ENCODE measurements around the gene SHISA5. TPM values are rescaled to one million over a fixed set of nuclear protein-coding genes. Genes with fewer than 3 reads are reported as not detected.

The SHISA5 gene
- total RNA-seq, 4 donors from 2014 or later: 17.0 to 31.6 (median 23.4) TPM

- ATAC-seq: no peak
- Histone ChIP-seq H3K4me1 (peaks cover 52 to 55% of the 10 kb centered on the region in 2 donors), H3K4me3 (no peak overlapping the region), H3K27ac (peak overlapping the region; percentile 99 to 100 (median 100)), H3K9me3 (no peaks in the 10 kb centered on the region), H3K36me3 (peaks cover 0 to 10% of the 10 kb centered on the region in 2 donors), H3K27me3 (no peaks in the 10 kb centered on the region)
- TF ChIP-seq CTCF (IDR thresholded peaks at IDR 0.05 in 4 of 5, conservative IDR thresholded peaks at IDR 0.05 in 1 of 5) (no peak), POLR2A (IDR thresholded peaks at IDR 0.05) (no peak)
- in situ Hi-C loops (cut with MboI; ENCODE audit: low sequenced_read_pairs in 4 of 4) (loop anchor here in 2 of 4 donors (5.0 to 10.0 kb wide), 2 partner anchors 76 to 89 kb away; partner anchors contain the start of gene PFKFB4 (in 1 of the 2)), intact Hi-C loops (cut with DNase I; ENCODE audit: low total_unique reads) (loop anchor here (5.0 kb wide), 2 partner anchors 139 to 219 kb away; partner anchors contain the start of genes NCKIPSD and UQCRC1)
- no peak for DNase-seq
These were observed 35.6 kb downstream of the SHISA5 start for GRCh38 chr3:48468329-48468731.

- in situ Hi-C loops (cut with MboI; ENCODE audit: low sequenced_read_pairs in 4 of 4): loop anchor here in 2 of 4 donors (5.0 to 10.0 kb wide), 2 partner anchors 77 to 90 kb away; partner anchors contain the start of gene PFKFB4 (in 1 of the 2)
- no peak for TF ChIP-seq CTCF (IDR thresholded peaks at IDR 0.05 in 4 of 5, conservative IDR thresholded peaks at IDR 0.05 in 1 of 5)
These were observed 36.3 kb downstream of the SHISA5 start for GRCh38 chr3:48467473-48468267.

GRCh38 chr3:48467110-48467454, 36.9 kb downstream of the SHISA5 start:
- peaks cover 0 to 10% of the 10 kb centered on the region in 2 donors for H3K36me3 ChIP-seq
- no peaks in the 10 kb centered on the region for H3K27me3 ChIP-seq
- no peaks in the 10 kb centered on the region for H3K9me3 ChIP-seq
- TF ChIP-seq CTCF (IDR thresholded peaks at IDR 0.05 in 4 of 5, conservative IDR thresholded peaks at IDR 0.05 in 1 of 5): no peak
- TF ChIP-seq POLR2A (IDR thresholded peaks at IDR 0.05): no peak
- peak overlapping the region; percentile 99 to 100 (median 100) for H3K27ac ChIP-seq
- no peak for ATAC-seq
- in situ Hi-C loops (cut with MboI; ENCODE audit: low sequenced_read_pairs in 4 of 4): loop anchor here in 2 of 4 donors (5.0 to 10.0 kb wide), 2 partner anchors 78 to 90 kb away; partner anchors contain the start of gene PFKFB4 (in 1 of the 2)
- intact Hi-C loops (cut with DNase I; ENCODE audit: low total_unique reads): loop anchor here (5.0 kb wide), 2 partner anchors 140 to 220 kb away; partner anchors contain the start of genes NCKIPSD and UQCRC1
- peaks cover 44 to 46% of the 10 kb centered on the region in 2 donors for H3K4me1 ChIP-seq
- DNase-seq: no peak
- H3K4me3 ChIP-seq: peak overlapping the region; percentile 56 to 76 (median 70)

More at GRCh38 chr3:48467473-48468267, 36.3 kb downstream of the SHISA5 start:
- Histone ChIP-seq H3K27ac (peak overlapping the region; percentile 99 to 100 (median 100)), H3K9me3 (no peaks in the 10 kb centered on the region), H3K4me1 (peaks cover 50% of the 10 kb centered on the region in 2 donors), H3K4me3 (peak overlapping the region in 3 of 4 donors; percentile 56 to 76 (median 74)), H3K27me3 (no peaks in the 10 kb centered on the region), H3K36me3 (peaks cover 0 to 10% of the 10 kb centered on the region in 2 donors)
- no peak for DNase-seq
- no peak for ATAC-seq
- intact Hi-C loops (cut with DNase I; ENCODE audit: low total_unique reads): loop anchor here (5.0 kb wide), 2 partner anchors 140 to 220 kb away; partner anchors contain the start of genes NCKIPSD and UQCRC1

GRCh38 chr3:48466386-48467109, 37.4 kb downstream of the SHISA5 start:
- Histone ChIP-seq H3K4me3 (peak overlapping the region; percentile 56 to 76 (median 70)), H3K36me3 (peaks cover 0 to 14% of the 10 kb centered on the region in 2 donors), H3K4me1 (peaks cover 40 to 41% of the 10 kb centered on the region in 2 donors), H3K27ac (peak overlapping the region; percentile 99 to 100 (median 100)), H3K27me3 (no peaks in the 10 kb centered on the region), H3K9me3 (no peaks in the 10 kb centered on the region)
- ATAC-seq: peak; percentile 6 to 16
- intact Hi-C loops (cut with DNase I; ENCODE audit: low total_unique reads) (loop anchor here (1.0 to 5.0 kb wide), 4 partner anchors 37 to 221 kb away; partner anchors contain the start of genes NCKIPSD, SLC26A6 and UQCRC1), in situ Hi-C loops (cut with MboI; ENCODE audit: low sequenced_read_pairs in 4 of 4) (loop anchor here in 2 of 4 donors (5.0 to 10.0 kb wide), 2 partner anchors 78 to 91 kb away; partner anchors contain the start of gene PFKFB4 (in 1 of the 2))
- TF ChIP-seq POLR2A (IDR thresholded peaks at IDR 0.05) (peak in 1 of 2 donors; percentile 0), CTCF (IDR thresholded peaks at IDR 0.05 in 4 of 5, conservative IDR thresholded peaks at IDR 0.05 in 1 of 5) (no peak)
- DNase-seq: peak; percentile 32 to 54

Measured in gastrocnemius medialis (tissue), 4 donors.